ENCODE results near the gene DHRSX.

DNA sequence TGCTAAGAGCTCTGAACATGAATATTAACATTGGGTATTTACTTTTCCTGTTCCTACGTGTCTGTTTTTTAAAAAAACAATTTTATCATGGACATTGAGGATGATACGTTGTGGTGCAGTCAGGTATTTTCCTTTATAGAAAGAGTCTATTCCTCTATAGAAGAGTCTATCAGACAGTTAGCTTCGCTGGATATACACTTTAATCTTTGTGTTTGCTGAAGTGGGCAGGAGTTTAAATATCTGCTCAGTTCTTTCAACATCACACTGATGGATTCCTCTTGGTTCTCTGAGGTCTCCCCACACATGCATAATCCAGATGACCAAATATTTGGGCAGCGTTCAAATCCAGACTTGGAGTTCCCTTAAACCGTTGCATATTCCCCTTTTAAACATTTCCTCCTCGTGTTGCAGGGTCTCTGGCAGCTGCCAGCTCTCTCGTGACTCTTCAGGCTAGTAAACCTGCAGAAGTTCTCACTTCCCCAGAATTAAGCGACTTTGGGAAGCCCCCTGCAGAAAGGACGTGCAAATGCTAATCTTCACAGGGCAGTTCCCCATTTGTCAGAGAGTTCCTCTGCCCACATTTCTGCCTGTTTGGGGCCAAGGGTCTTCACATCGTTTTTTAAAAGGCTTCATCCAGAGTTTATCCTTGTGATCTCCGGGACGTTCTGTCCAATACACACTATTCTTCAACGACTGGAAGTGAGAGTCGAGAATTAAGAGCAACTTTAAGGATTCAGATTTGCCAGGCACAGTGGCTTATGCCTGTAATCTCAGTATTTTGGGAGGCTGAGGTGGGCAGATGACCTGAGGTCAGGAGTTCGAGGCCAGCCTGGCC lies 20.5 kb upstream of the DHRSX start:
- TF ChIP-seq, protein P1, sequence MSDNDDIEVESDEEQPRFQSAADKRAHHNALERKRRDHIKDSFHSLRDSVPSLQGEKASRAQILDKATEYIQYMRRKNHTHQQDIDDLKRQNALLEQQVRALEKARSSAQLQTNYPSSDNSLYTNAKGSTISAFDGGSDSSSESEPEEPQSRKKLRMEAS (IDR thresholded peaks at IDR 0.05) = no peak
- TF ChIP-seq TBP (IDR thresholded peaks at IDR 0.05; ENCODE audit: low read depth, low read length) (no peak), POLR2AphosphoS5 (IDR thresholded peaks at IDR 0.05; ENCODE audit: low read depth, low read length) (no peak), FOSL1 (IDR thresholded peaks at IDR 0.05; ENCODE audit: insufficient read depth, low read depth, low read length) (no peak), TEAD4 (IDR thresholded peaks at IDR 0.05; ENCODE audit: low read depth, low read length) (no peak), POU5F1 (IDR thresholded peaks at IDR 0.05; ENCODE audit: low read depth, low read length) (no peak), EGR1 (IDR thresholded peaks at IDR 0.05; ENCODE audit: borderline replicate concordance, low read depth, low read length) (no peak), EZH2 (IDR thresholded peaks at IDR 0.05; ENCODE audit: low read depth, low read length, severe bottlenecking) (no peak), ZNF274 (IDR thresholded peaks at IDR 0.05; ENCODE audit: borderline replicate concordance, extremely low read depth, low read length) (no peak), BCL11A (IDR thresholded peaks at IDR 0.05; ENCODE audit: low read depth in 2 of 2, low read length in 2 of 2) (no peak), TAF1 (IDR thresholded peaks at IDR 0.05; ENCODE audit: low read depth, low read length) (no peak), CBX5 (IDR thresholded peaks at IDR 0.05; ENCODE audit: low read depth, low read length) (no peak), CTBP2 (IDR thresholded peaks at IDR 0.05; ENCODE audit: borderline replicate concordance, insufficient read depth, insufficient read length, low read length) (no peak)
- TF ChIP-seq, protein P2, sequence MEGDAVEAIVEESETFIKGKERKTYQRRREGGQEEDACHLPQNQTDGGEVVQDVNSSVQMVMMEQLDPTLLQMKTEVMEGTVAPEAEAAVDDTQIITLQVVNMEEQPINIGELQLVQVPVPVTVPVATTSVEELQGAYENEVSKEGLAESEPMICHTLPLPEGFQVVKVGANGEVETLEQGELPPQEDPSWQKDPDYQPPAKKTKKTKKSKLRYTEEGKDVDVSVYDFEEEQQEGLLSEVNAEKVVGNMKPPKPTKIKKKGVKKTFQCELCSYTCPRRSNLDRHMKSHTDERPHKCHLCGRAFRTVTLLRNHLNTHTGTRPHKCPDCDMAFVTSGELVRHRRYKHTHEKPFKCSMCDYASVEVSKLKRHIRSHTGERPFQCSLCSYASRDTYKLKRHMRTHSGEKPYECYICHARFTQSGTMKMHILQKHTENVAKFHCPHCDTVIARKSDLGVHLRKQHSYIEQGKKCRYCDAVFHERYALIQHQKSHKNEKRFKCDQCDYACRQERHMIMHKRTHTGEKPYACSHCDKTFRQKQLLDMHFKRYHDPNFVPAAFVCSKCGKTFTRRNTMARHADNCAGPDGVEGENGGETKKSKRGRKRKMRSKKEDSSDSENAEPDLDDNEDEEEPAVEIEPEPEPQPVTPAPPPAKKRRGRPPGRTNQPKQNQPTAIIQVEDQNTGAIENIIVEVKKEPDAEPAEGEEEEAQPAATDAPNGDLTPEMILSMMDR (IDR thresholded peaks at IDR 0.05; ENCODE audit: control extremely low read depth in 1 of 3, insufficient read depth in 1 of 3, low read depth in 1 of 3, low read length in 3 of 3) = no peak
